H1 (cell line): Measurements from ENCODE around the gene PRR12. TPM values are rescaled to one million over a fixed set of nuclear protein-coding genes. Genes with fewer than 3 reads are reported as not detected.

ENCODE experiments used
- CTCF ChIA-PET: fragments of 300-600 bp; sonication (Branson Sonifier 250); formaldehyde crosslinking; loops from one replicate; lab custom pipeline; 2021; ENCODE audit not compliant: partially characterized antibody; lab: Charles Lee
- POLR2A ChIA-PET: fragments of 300-600 bp; sonication (Branson Sonifier 250); formaldehyde crosslinking; loops from one replicate; lab custom pipeline; 2021; ENCODE audit warnings: inconsistent platforms; ENCODE audit not compliant: partially characterized antibody; lab: Charles Lee
- DNase-seq, 2 experiments: peaks; one replicate each; pipeline versions ENCODE4 v3.0.0 to v3.0.0-alpha.2; 2010 to 2022; ENCODE audit warnings: low spot score in 2 of 2, low read depth in 1 of 2, mixed read lengths in 1 of 2
- FAIRE-seq: peaks from 2 replicates; lab custom pipeline; 2011; peaks lifted over from hg19 to GRCh38; lab: Jason Lieb, UNC
- H2AFZ ChIP-seq: 2 replicates; pipeline ENCODE4 v1.8.1; 2012; ENCODE audit warnings: low read length, inconsistent platforms
- H2AK5ac ChIP-seq: 2 replicates; pipeline ENCODE4 v1.6.1; 2013; ENCODE audit warnings: low read depth, low read length
- H2BK120ac ChIP-seq: replicated peaks from 2 replicates; pipeline ENCODE3; 2013; ENCODE audit warnings: low read depth, low read length, inconsistent platforms
- H2BK12ac ChIP-seq: 2 replicates; pipeline ENCODE4 v1.6.1; 2013; ENCODE audit warnings: low read depth, low read length
- H2BK15ac ChIP-seq: 2 replicates; pipeline ENCODE4 v1.6.1; 2013; ENCODE audit warnings: low read length
- H2BK20ac ChIP-seq: 2 replicates; pipeline ENCODE4 v1.6.1; 2013; ENCODE audit warnings: low read length
- H2BK5ac ChIP-seq: 2 replicates; pipeline ENCODE4 v1.6.1; 2013; ENCODE audit warnings: low read depth, low read length
- H3K14ac ChIP-seq: 2 replicates; pipeline ENCODE4 v1.6.1; 2013; ENCODE audit warnings: inconsistent platforms; ENCODE audit not compliant: insufficient read length
- H3K18ac ChIP-seq: 2 replicates; pipeline ENCODE4 v1.6.1; 2013; ENCODE audit warnings: low read length; ENCODE audit errors: extremely low read depth
- H3K23ac ChIP-seq: 2 replicates; pipeline ENCODE4 v1.6.1; 2013; ENCODE audit warnings: inconsistent platforms; ENCODE audit not compliant: insufficient read length
- H3K23me2 ChIP-seq: 2 replicates; pipeline ENCODE4 v1.6.1; 2013; ENCODE audit warnings: low read depth, low read length
- H3K27ac ChIP-seq: 2 replicates; pipeline ENCODE4 v1.6.1; 2011; ENCODE audit warnings: low read depth, low read length, inconsistent platforms
- H3K27me3 ChIP-seq, 4 experiments: replicated peaks in 1 of 4; 1 replicate in 1 of 4; 2 replicates in 3 of 4; pipeline versions ENCODE4 v1.6.1 to v1.8.1; 2011 to 2013; ENCODE audit warnings: low read length in 3 of 4, mild to moderate bottlenecking in 3 of 4, inconsistent platforms in 2 of 4, mixed read lengths in 2 of 4, moderate library complexity in 1 of 4; ENCODE audit not compliant: control insufficient read depth in 3 of 4, insufficient read depth in 3 of 4; ENCODE audit errors: extremely low read depth in 1 of 4
- H3K36me3 ChIP-seq, 4 experiments: 2 replicates each; pipeline versions ENCODE4 v1.6.1 to v1.8.1; 2011 to 2013; ENCODE audit warnings: mild to moderate bottlenecking in 4 of 4, low read length in 3 of 4, moderate library complexity in 2 of 4, control low read depth in 1 of 4, inconsistent platforms in 1 of 4; ENCODE audit not compliant: insufficient read depth in 4 of 4, control insufficient read depth in 2 of 4
- H3K4ac ChIP-seq: replicated peaks from 2 replicates; pipeline ENCODE3; 2013; ENCODE audit warnings: low read length, low read depth, mixed read lengths, inconsistent platforms; ENCODE audit not compliant: insufficient read length
- H3K4me1 ChIP-seq, 4 experiments: replicated peaks in 1 of 4; 1 replicate in 1 of 4; 2 replicates in 3 of 4; pipeline versions ENCODE4 v1.6.1 to v1.8.1; 2011 to 2013; ENCODE audit warnings: low read length in 3 of 4, inconsistent platforms in 2 of 4, mixed read lengths in 1 of 4; ENCODE audit not compliant: insufficient read depth in 4 of 4, control insufficient read depth in 3 of 4
- H3K4me2 ChIP-seq, 2 experiments: 2 replicates each; pipeline versions ENCODE4 v1.6.1 to v1.8.1; 2011 to 2013; ENCODE audit warnings: low read depth in 2 of 2, low read length in 2 of 2, control low read depth in 1 of 2, inconsistent platforms in 1 of 2, mild to moderate bottlenecking in 1 of 2; ENCODE audit not compliant: insufficient read depth in 1 of 2
- H3K4me3 ChIP-seq, 4 experiments: fragments of 200-600, 300-600 bp in 1 of 4; sonication (generic), shearing (Covaris generic), sonication (Bioruptor Twin) in 1 of 4; 2 replicates each; pipeline versions ENCODE4 v1.5.1 to v1.8.1; 2011 to 2016; ENCODE audit warnings: low read length in 4 of 4, low read depth in 3 of 4, control low read depth in 2 of 4, inconsistent platforms in 2 of 4, mild to moderate bottlenecking in 2 of 4, mixed read lengths in 1 of 4, moderate library complexity in 1 of 4; ENCODE audit not compliant: insufficient read depth in 2 of 4; ENCODE audit errors: extremely low read depth in 1 of 4
- H3K56ac ChIP-seq: replicated peaks from 2 replicates; pipeline ENCODE3; 2013; ENCODE audit warnings: low read depth, mild to moderate bottlenecking, mixed read lengths, low read length, inconsistent platforms; ENCODE audit not compliant: insufficient read length
- H3K79me1 ChIP-seq: 2 replicates; pipeline ENCODE4 v1.6.1; 2013; ENCODE audit warnings: low read depth, low read length, control low read depth
- H3K79me2 ChIP-seq, 2 experiments: 2 replicates each; pipeline versions ENCODE4 v1.6.1 to v1.8.1; 2012 to 2013; ENCODE audit warnings: low read length in 2 of 2, mild to moderate bottlenecking in 2 of 2, inconsistent platforms in 1 of 2; ENCODE audit not compliant: insufficient read depth in 2 of 2, control insufficient read depth in 1 of 2
- H3K9ac ChIP-seq, 4 experiments: replicated peaks in 1 of 4; 1 replicate in 1 of 4; 2 replicates in 3 of 4; pipeline versions ENCODE4 v1.6.1 to v1.8.1; 2011 to 2013; ENCODE audit warnings: low read depth in 3 of 4, low read length in 3 of 4, control low read depth in 2 of 4, mild to moderate bottlenecking in 2 of 4, moderate library complexity in 2 of 4, inconsistent platforms in 1 of 4; ENCODE audit errors: extremely low read depth in 1 of 4
- H3K9me3 ChIP-seq, 2 experiments: 2 replicates each; pipeline versions ENCODE4 v1.6.1 to v1.8.1; 2012 to 2013; ENCODE audit warnings: mild to moderate bottlenecking in 2 of 2, moderate library complexity in 2 of 2, control low read depth in 1 of 2, inconsistent platforms in 1 of 2, low read depth in 1 of 2, low read length in 1 of 2, mixed read lengths in 1 of 2; ENCODE audit not compliant: insufficient read depth in 2 of 2
- H4K20me1 ChIP-seq, 2 experiments: replicated peaks in 1 of 2; 2 replicates each; pipeline versions ENCODE3 to v1.8.1; 2011 to 2013; ENCODE audit warnings: inconsistent platforms in 2 of 2, low read length in 2 of 2, mild to moderate bottlenecking in 1 of 2; ENCODE audit not compliant: insufficient read depth in 2 of 2, control insufficient read depth in 1 of 2
- H4K5ac ChIP-seq: 2 replicates; pipeline ENCODE4 v1.6.1; 2013; ENCODE audit warnings: low read length, low read depth, mixed read lengths, inconsistent platforms; ENCODE audit not compliant: insufficient read length
- H4K8ac ChIP-seq: 2 replicates; pipeline ENCODE4 v1.8.0; 2013; ENCODE audit warnings: mild to moderate bottlenecking, moderate library complexity, low read length, inconsistent platforms; ENCODE audit not compliant: insufficient read depth; ENCODE audit errors: extremely low read depth
- H4K91ac ChIP-seq: replicated peaks from 2 replicates; pipeline ENCODE3; 2013; ENCODE audit warnings: low read length, mixed read lengths, inconsistent platforms; ENCODE audit not compliant: insufficient read length
- FOSL1 ChIP-seq: IDR thresholded peaks from 2 replicates; pipeline ENCODE4 v1.6.1; 2011; ENCODE audit warnings: mild to moderate bottlenecking, low read depth, low read length, moderate library complexity; ENCODE audit not compliant: insufficient read depth
- WGBS, 2 experiments: shearing (Covaris generic) in 1 of 2; methylation state at CpG; one replicate each; pipeline versions ENCODE4 v1.1.6 to v1.1.7; 2013 to 2015; ENCODE audit warnings: low lambda C conversion rate in 2 of 2, mixed read lengths in 2 of 2, inconsistent platforms in 1 of 2, low coverage in 1 of 2, missing lambda C conversion rate in 1 of 2; ENCODE audit not compliant: insufficient replicate concordance in 2 of 2, insufficient coverage in 1 of 2, insufficient read length in 1 of 2; ENCODE audit errors: extremely low coverage in 1 of 2, missing lambda C conversion rate in 1 of 2; 5-methylcytosine and 5-hydroxymethylcytosine counted together
- polyA plus RNA-seq, 7 experiments: library from polyadenylated mRNA; depleted of rRNA in 3 of 7; stranded (reverse) in 5 of 7; unstranded in 2 of 7; fragments of >200 nt in 5 of 7; fragments of 200-250 nt in 2 of 7; gene quantifications; 1 replicate in 5 of 7; 2 replicates in 1 of 7; 4 replicates in 1 of 7; pipeline versions ENCODE4 v1.2.1 to v1.2.3, GENCODE V29; 2011 to 2013; ENCODE audit warnings: missing spikeins in 2 of 7, mixed read lengths in 2 of 7
- total RNA-seq: library from RNA; stranded (reverse); fragmentation: NEBNext Ultra II Directional; extraction: Animal tissue kit (Norgen Biotek cat#: 25700); gene quantifications from 2 replicates; pipeline ENCODE4 v1.2.1, GENCODE V29; 2021
- TF ChIP-seq, protein P1 (sequence below): IDR thresholded peaks from 2 replicates; pipeline ENCODE4 v1.6.1; 2012; ENCODE audit warnings: inconsistent platforms

Gene PRR12
- total and polyA plus RNA-seq, 2 of the 8 experiments (the other 6 are each of a cell fraction or from before 2014, with no cell fraction given) = 2.5 to 59.4 TPM

- H3K79me1 ChIP-seq = peaks cover 2% of the 10 kb centered on the region; the same call in 1 of the 2 replicates
- no peaks in the 10 kb centered on the region for H3K27me3 ChIP-seq
- H3K9me3 ChIP-seq = no peaks in the 10 kb centered on the region
- peak overlapping the region in 2 of 4 experiments; percentile 61 to 84; a peak in 2 of 7 replicates for H3K9ac ChIP-seq
- H2BK15ac ChIP-seq = no peak overlapping the region
- no peak overlapping the region for H3K23ac ChIP-seq
- no peak overlapping the region for H4K8ac ChIP-seq
- peaks cover 5 to 41% of the 10 kb centered on the region in 2 experiments for H3K79me2 ChIP-seq
- H3K23me2 ChIP-seq = peaks cover 4% of the 10 kb centered on the region
- no peak overlapping the region for H3K14ac ChIP-seq
- no peak overlapping the region for H2BK12ac ChIP-seq
- H2BK120ac ChIP-seq = no peak overlapping the region
- H3K36me3 ChIP-seq = peaks cover 0 to 4% (median 3%) of the 10 kb centered on the region in 4 experiments; a peak in 4 of 8 replicates
- H4K20me1 ChIP-seq = peaks cover 0 to 1% of the 10 kb centered on the region in 2 experiments
- peak overlapping the region; percentile 75 to 90 for H3K4me2 ChIP-seq
- H3K56ac ChIP-seq = no peak overlapping the region
- FAIRE-seq (no peak), DNase-seq (no peak)
- ChIA-PET CTCF (interaction anchor here (1.1 to 6.4 kb wide), 5 partner anchors 9 to 73 kb away, joined by 3 to 55 read pairs (median 3); no protein-coding TSS in a partner anchor), POLR2A (interaction anchor here (0.7 to 5.4 kb wide), 19 partner anchors 9 to 128 kb away, joined by 3 to 45 read pairs (median 9); partner anchors contain the start of genes FCGRT, PIH1D1, PRMT1 and PRR12)
- H3K4me1 ChIP-seq = peaks cover 0 to 11% (median 6%) of the 10 kb centered on the region in 4 experiments; a peak in 5 of 7 replicates
- no peak overlapping the region for H2BK5ac ChIP-seq
- no peak overlapping the region for H4K5ac ChIP-seq
- peak overlapping the region; percentile 87 to 99 (median 92); a peak in 6 of 8 replicates for H3K4me3 ChIP-seq
- no peak overlapping the region for H2AK5ac ChIP-seq
- H4K91ac ChIP-seq = no peak overlapping the region
- no peak overlapping the region for H3K27ac ChIP-seq
- 85% methylated on average over 4 of the region's 4 CpGs; no CpG with 5 or more reads in 1 of the 2 experiments for WGBS, 2 experiments
- H2BK20ac ChIP-seq = no peak overlapping the region
- H2AFZ ChIP-seq = no peak overlapping the region
- no peak overlapping the region for H3K18ac ChIP-seq
- no peak overlapping the region for H3K4ac ChIP-seq
- no peak for TF ChIP-seq FOSL1
- TF ChIP-seq, protein P1, sequence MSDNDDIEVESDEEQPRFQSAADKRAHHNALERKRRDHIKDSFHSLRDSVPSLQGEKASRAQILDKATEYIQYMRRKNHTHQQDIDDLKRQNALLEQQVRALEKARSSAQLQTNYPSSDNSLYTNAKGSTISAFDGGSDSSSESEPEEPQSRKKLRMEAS = no peak
Measured at GRCh38 chr19:49579193-49579592, 11.8 kb upstream of the PRR12 start.
